HL-60 (cell line): ENCODE data around the gene CBLB.

Experiments used
- DNase-seq, 2 experiments: peaks; one replicate each; pipeline ENCODE4 v3.0.0-alpha.2; 2010 to 2020; ENCODE audit warnings: low read depth in 1 of 2, low spot score in 1 of 2
- H3K27ac ChIP-seq: fragments of 250-450 bp; sonication (Bioruptor Pico); replicated peaks from 2 replicates; pipeline ENCODE4 v1.5.1; 2020; ENCODE audit warnings: mild to moderate bottlenecking, moderate library complexity
- H3K27me3 ChIP-seq: fragments of 250-450 bp; sonication (Bioruptor Pico); 2 replicates; pipeline ENCODE4 v1.5.1; 2021; ENCODE audit warnings: mild to moderate bottlenecking, moderate library complexity; ENCODE audit not compliant: insufficient read depth, poor library complexity, severe bottlenecking
- H3K4me3 ChIP-seq: replicated peaks from 2 replicates; pipeline ENCODE4 v1.5.1; 2011; ENCODE audit warnings: mild to moderate bottlenecking, control low read depth, low read length; ENCODE audit not compliant: insufficient read depth
- GABPA ChIP-seq: IDR thresholded peaks from 2 replicates; pipeline ENCODE4 v1.6.1; 2012; ENCODE audit warnings: low read depth
- POLR2AphosphoS5 ChIP-seq: IDR thresholded peaks from 2 replicates; pipeline ENCODE4 v1.6.1; 2012; ENCODE audit warnings: low read depth
- REST ChIP-seq: IDR thresholded peaks from 2 replicates; pipeline ENCODE4 v1.6.1; 2012; ENCODE audit warnings: low read depth; ENCODE audit not compliant: insufficient replicate concordance
- SPI1 ChIP-seq: IDR thresholded peaks from 2 replicates; pipeline ENCODE4 v1.6.1; 2012; ENCODE audit warnings: low read depth, mild to moderate bottlenecking, borderline replicate concordance
- TF ChIP-seq, protein P1 (sequence below): IDR thresholded peaks from one replicate; pipeline ENCODE4 v1.5.1; 2011; ENCODE audit warnings: low read length, control low read depth, inconsistent platforms; ENCODE audit not compliant: insufficient read depth

The CBLB gene

GRCh38 chr3:105801397-105801796 lies 67.4 kb downstream of the CBLB start:
- Histone ChIP-seq H3K4me3 (no peak overlapping the region), H3K27ac (no peak overlapping the region), H3K27me3 (no peaks in the 10 kb centered on the region)
- no peak for TF ChIP-seq SPI1
- TF ChIP-seq REST: no peak
- TF ChIP-seq, protein P1, sequence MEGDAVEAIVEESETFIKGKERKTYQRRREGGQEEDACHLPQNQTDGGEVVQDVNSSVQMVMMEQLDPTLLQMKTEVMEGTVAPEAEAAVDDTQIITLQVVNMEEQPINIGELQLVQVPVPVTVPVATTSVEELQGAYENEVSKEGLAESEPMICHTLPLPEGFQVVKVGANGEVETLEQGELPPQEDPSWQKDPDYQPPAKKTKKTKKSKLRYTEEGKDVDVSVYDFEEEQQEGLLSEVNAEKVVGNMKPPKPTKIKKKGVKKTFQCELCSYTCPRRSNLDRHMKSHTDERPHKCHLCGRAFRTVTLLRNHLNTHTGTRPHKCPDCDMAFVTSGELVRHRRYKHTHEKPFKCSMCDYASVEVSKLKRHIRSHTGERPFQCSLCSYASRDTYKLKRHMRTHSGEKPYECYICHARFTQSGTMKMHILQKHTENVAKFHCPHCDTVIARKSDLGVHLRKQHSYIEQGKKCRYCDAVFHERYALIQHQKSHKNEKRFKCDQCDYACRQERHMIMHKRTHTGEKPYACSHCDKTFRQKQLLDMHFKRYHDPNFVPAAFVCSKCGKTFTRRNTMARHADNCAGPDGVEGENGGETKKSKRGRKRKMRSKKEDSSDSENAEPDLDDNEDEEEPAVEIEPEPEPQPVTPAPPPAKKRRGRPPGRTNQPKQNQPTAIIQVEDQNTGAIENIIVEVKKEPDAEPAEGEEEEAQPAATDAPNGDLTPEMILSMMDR: no peak
- no peak for TF ChIP-seq POLR2AphosphoS5
- no peak for TF ChIP-seq GABPA
- DNase-seq: no peak

DNA sequence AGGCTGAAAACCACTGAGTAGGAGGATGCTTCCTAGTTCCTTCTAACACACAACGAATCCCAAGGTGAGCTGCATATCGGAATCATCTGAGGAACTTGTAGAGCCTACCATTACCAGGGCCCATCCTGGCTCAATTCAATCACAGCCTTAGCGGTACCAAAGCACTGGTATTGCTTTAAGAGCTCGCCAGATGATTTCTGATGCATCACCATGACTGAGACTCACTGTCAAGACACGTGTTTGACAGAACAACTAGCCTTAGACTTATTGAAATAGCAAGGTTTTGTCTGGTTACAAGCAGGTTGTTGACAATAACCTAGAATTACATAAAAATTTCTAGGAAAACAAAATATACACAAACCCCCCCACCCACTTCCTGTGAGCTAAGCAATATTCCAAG lies 68.5 kb downstream of the CBLB start:
- Histone ChIP-seq H3K27ac (no peak overlapping the region), H3K27me3 (no peaks in the 10 kb centered on the region), H3K4me3 (no peak overlapping the region)
- TF ChIP-seq REST (no peak), POLR2AphosphoS5 (no peak), SPI1 (no peak), GABPA (no peak)
- TF ChIP-seq, protein P1: no peak
- no peak for DNase-seq

DNA sequence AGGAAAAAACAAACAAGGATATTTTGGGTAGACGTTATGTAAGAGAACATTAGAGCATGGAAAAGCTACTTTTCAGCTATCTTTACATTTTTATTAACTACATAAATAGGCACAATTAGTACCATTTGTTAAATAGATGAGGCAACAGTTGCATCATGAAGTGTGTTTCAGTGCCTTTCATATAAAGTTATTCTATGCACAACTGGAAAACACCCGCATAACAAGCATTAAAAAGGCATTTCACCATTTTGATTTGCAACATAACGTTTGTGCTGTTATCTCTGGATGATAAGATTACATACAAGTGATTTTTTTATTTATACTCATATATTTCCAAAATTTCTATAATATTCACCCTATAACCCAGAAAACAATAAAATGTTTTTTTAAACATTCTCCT lies 69.5 kb downstream of the CBLB start:
- no peak for DNase-seq
- H3K27me3 ChIP-seq: no peaks in the 10 kb centered on the region
- H3K4me3 ChIP-seq: no peak overlapping the region
- H3K27ac ChIP-seq: no peak overlapping the region
- TF ChIP-seq REST: no peak
- TF ChIP-seq, protein P1: no peak
- TF ChIP-seq GABPA: no peak
- no peak for TF ChIP-seq SPI1
- no peak for TF ChIP-seq POLR2AphosphoS5
